ENCODE results near the gene FEZF2.

The FEZF2 gene

DNA sequence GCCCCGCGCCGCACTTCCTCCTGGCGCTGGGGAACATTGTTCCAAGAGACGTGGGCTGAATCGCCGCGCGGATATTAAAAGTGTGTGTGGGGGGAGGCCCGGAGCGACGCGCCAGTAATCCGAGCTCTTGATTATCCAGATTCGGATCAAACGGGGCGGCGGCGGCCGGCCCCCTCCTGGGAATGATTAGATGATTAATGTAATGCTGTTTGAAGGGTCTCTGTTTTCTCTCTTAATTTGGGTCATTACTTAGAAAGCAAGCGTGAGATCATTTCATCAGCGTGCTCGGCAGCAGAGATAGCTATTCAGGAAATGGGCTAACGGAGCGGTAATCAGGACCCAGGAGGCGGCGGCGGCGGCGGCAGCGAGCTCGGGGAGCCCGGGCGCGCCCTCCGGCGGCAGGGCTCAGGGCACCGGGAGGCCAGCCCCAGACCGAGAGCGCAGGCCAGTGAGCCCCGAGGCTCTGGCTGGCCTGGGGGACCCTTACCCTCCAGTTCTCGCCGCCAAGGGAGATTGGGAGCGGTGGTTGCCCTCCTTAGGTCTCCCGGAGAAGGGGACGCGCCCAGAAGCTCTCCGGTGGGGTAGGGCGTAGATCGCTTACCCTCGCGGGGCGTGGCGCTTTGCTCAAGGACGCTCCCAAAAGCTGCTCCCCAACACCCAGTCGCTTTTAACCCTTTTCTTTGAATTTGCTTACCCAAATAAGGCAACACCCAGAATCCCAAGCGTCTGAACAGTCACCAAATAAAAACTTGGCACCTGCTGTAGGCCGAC, 4.5 kb downstream of the FEZF2 start:
- DNase-seq (ENCODE audit: insufficient read length, low spot score) = no peak

DNA sequence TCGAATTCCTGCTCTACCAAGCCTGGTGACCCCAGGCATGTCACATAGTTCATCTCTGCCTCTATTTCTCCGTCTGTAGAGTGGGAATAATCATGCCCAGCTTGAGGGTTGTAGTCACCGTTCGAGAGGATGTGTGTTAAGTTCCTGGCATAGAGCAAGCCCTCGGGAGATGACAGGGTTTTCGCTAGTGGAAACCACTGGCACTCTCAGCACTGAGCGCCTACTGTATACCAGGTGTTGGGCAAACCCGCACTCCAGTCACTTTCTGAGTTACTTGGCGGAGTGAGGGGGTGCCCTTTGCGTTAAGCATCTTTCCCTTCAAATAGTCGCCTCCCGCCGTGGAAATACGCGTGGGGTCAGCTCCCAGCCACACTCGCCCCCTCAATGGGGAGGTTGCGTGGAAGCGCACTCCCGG, 5.1 kb downstream of the FEZF2 start:
- DNase-seq (ENCODE audit: insufficient read length, low spot score) = no peak
- no peak for FAIRE-seq
- TF ChIP-seq, protein P1, sequence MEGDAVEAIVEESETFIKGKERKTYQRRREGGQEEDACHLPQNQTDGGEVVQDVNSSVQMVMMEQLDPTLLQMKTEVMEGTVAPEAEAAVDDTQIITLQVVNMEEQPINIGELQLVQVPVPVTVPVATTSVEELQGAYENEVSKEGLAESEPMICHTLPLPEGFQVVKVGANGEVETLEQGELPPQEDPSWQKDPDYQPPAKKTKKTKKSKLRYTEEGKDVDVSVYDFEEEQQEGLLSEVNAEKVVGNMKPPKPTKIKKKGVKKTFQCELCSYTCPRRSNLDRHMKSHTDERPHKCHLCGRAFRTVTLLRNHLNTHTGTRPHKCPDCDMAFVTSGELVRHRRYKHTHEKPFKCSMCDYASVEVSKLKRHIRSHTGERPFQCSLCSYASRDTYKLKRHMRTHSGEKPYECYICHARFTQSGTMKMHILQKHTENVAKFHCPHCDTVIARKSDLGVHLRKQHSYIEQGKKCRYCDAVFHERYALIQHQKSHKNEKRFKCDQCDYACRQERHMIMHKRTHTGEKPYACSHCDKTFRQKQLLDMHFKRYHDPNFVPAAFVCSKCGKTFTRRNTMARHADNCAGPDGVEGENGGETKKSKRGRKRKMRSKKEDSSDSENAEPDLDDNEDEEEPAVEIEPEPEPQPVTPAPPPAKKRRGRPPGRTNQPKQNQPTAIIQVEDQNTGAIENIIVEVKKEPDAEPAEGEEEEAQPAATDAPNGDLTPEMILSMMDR (IDR thresholded peaks at IDR 0.05; ENCODE audit: insufficient read depth, missing control alignments) = no peak

More for the DNA sequence above, 4.5 kb downstream of the FEZF2 start:
- FAIRE-seq = no peak
- TF ChIP-seq, protein P1 (IDR thresholded peaks at IDR 0.05; ENCODE audit: insufficient read depth, missing control alignments) = peak; percentile 33

DNA sequence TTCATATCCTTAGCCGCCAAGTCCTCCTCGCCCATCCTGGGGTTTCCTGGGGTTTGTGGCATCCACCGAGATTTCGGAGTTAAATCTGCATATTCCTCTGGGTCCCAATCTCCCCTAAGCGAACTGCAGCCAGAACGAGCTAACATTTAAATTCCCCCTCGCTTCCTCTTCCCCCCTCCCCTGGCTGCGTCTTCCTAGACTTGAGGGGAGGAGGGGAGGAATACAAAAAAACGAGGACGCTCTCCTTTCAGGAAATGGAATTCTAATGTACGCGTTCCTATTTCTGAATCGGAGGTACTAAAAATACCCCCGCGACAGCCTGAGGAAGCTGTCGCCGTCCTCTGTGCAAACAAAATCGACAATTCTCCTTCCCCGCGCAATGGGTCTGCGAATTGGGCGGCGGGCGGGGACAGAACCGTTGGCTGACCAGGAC, 5.6 kb downstream of the FEZF2 start:
- TF ChIP-seq, protein P1 (IDR thresholded peaks at IDR 0.05; ENCODE audit: insufficient read depth, missing control alignments) = no peak
- no peak for FAIRE-seq
- DNase-seq (ENCODE audit: insufficient read length, low spot score) = no peak

DNA sequence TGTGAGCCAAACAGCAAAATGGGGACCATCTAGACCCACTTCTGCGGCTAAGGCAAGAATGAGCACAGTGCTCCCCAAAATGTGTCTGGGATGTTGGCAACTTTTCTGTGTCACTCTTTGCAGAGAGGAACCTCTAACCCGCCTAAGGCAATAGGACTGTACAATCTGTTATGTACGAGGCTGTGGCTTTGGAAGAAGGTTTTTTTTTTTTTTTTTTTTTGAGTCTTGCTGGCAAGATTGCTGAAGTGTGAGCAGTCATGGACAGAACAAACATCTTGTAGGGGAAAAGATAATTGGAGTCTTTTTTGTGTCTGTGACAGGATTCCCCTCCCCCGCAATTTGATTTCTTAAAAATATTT, 7.2 kb downstream of the FEZF2 start:
- TF ChIP-seq, protein P1 (IDR thresholded peaks at IDR 0.05; ENCODE audit: insufficient read depth, missing control alignments) = no peak
- DNase-seq (ENCODE audit: insufficient read length, low spot score) (no peak), FAIRE-seq (no peak)

DNA sequence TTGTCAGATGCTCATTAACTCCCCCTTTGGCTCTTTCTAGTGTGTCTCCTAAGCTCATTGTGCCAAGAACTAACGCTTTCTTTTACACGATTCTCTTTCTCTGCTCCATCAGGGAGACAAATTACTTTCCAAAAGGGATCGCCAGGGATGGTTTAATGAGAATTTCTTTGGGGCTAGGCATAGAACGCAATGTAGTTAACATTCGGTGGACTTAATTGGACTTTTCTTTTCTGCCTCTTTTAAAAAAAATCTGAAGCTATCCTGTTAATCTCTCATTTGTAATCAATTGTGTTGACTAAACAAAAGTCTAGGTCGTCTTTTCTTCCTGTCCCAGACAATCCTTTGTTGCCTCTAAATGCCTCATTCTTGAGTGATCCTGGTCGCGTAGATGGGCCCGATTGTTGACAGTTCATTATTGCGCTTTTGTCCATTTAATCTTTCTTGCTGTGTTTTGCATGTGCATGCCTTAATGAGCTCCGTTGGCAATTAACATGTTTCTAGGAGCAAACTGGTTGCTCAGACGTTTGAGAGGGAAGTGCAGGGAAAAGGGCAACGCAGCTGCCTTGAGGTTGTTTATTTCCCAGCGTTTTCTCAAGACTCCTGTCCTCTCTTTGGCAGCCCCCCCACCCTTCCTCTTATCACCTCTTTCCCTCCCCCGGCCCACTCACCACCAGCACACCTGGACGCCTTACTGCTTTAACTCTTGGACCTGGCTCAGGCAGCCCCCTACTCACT, 7.8 kb downstream of the FEZF2 start:
- TF ChIP-seq, protein P1 (IDR thresholded peaks at IDR 0.05; ENCODE audit: insufficient read depth, missing control alignments) = no peak
- no peak for FAIRE-seq
- no peak for DNase-seq (ENCODE audit: insufficient read length, low spot score)

DNA sequence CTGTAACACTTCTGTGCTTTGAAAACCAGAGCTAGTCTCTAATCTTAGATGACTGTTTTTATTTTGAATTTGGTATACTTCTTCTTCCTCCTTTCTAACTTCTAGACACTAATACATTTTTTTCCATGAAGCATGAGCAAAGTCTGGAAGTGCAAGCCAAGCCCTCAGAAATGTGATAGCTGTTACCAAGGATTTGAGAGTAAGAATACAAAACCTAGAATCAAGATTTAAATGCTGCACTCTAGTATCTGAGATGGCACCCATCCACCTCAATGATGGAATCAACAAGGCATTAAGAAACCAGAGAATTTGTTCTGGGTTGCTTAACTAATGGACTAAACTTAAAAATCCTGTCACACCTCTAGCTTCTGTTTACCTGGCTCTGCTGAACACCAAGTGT, 9.2 kb downstream of the FEZF2 start:
- no peak for FAIRE-seq
- no peak for DNase-seq (ENCODE audit: insufficient read length, low spot score)
- TF ChIP-seq, protein P1 (IDR thresholded peaks at IDR 0.05; ENCODE audit: insufficient read depth, missing control alignments) = no peak

DNA sequence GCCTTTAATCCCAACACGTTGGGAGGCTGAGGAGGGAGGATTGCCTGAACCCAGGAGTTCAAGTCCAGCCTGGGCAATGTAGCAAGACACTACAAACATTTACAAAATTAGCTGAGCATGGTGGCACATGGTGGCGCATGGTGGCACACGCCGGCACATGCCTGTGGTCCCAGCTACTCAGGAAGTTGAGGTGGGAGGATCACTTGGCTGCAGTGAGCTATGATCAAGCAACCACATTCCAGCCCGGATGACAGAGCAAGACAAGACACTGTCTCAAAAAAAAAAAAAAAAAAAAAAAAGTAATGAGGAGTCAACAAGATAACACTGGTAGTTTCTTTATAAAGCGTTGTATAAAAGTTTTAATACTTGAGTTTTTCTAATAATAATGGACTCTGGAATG, 10.1 kb downstream of the FEZF2 start:
- FAIRE-seq (no peak), DNase-seq (ENCODE audit: insufficient read length, low spot score) (no peak)
- TF ChIP-seq, protein P1 (IDR thresholded peaks at IDR 0.05; ENCODE audit: insufficient read depth, missing control alignments) = no peak
